T-helper 17 cell (primary cell): ENCODE results near the gene KANSL3. TPM values are rescaled to one million over a fixed set of nuclear protein-coding genes. Genes with fewer than 3 reads are reported as not detected.

Source experiments
- ATAC-seq: fragments of 150-1000 bp; cut with Tn5 transposase; 2 replicates; pipeline ENCODE4 v1.10.0; 2021; ENCODE audit warnings: mild to moderate bottlenecking, moderate library complexity
- DNase-seq, 3 donors: peaks; one replicate each; pipeline versions ENCODE4 v3.0.0 to v3.0.0-alpha.2; 2020 to 2021
- H3K9me3 ChIP-seq: one replicate; pipeline ENCODE4 v1.7.0; 2013; ENCODE audit warnings: low read length, mild to moderate bottlenecking; ENCODE audit not compliant: control insufficient read depth, poor library complexity, severe bottlenecking
- H3K27ac Mint-ChIP-seq: one replicate; pipeline ENCODE4 v1.8.0; 2022; ENCODE audit warnings: mild to moderate bottlenecking, moderate library complexity, mixed read lengths
- H3K27me3 Mint-ChIP-seq: one replicate; pipeline ENCODE4 v1.8.0; 2022; ENCODE audit warnings: mixed read lengths
- H3K36me3 Mint-ChIP-seq: one replicate; pipeline ENCODE4 v1.8.0; 2022; ENCODE audit warnings: low read depth, mixed read lengths
- H3K4me1 Mint-ChIP-seq: one replicate; pipeline ENCODE4 v1.8.0; 2022; ENCODE audit warnings: mild to moderate bottlenecking, mixed read lengths
- H3K4me3 Mint-ChIP-seq: one replicate; pipeline ENCODE4 v1.8.0; 2022; ENCODE audit warnings: mild to moderate bottlenecking, moderate library complexity, mixed read lengths
- total RNA-seq, 4 donors: library from RNA in 2 of 4; stranded (reverse) in 2 of 4; gene quantifications; one replicate each; pipeline ENCODE4 v1.2.3 and lab custom pipeline; 2022 to 2026

Gene KANSL3
- total RNA-seq, 2 donors from 2014 or later = 57.4 to 61.2 TPM

GRCh38 chr2:96616535-96616934 lies 21.6 kb downstream of the KANSL3 start:
- peaks cover 6% of the 10 kb centered on the region for H3K36me3 Mint-ChIP-seq
- no peak for ATAC-seq
- H3K27ac Mint-ChIP-seq = peak overlapping the region; percentile 79
- no peak overlapping the region for H3K4me3 Mint-ChIP-seq
- no peaks in the 10 kb centered on the region for H3K27me3 Mint-ChIP-seq
- no peak for DNase-seq
- no peaks in the 10 kb centered on the region for H3K9me3 ChIP-seq
- peaks cover 16% of the 10 kb centered on the region for H3K4me1 Mint-ChIP-seq

DNA sequence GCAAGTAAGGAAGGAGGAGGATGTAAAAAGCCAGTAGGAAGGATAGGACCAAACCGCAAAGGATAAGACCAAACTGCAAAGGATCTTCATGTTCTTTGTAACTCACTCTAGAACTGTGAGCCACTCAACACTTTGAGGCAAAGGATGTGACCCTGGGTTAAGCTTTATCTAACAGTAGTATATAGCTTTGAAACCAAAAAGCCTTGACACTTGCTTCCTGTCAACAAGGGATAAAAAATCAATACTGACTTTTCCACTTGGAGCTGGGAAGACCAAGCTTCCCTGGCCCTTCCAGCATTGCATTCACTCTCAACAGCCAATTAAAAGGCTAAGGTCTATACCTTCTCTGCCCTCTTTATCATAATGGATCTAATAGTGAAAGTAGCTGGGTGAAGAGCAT lies 22.0 kb downstream of the KANSL3 start:
- Mint-ChIP-seq H3K4me3 (no peak overlapping the region), H3K27me3 (no peaks in the 10 kb centered on the region), H3K36me3 (peaks cover 6% of the 10 kb centered on the region), H3K27ac (peak overlapping the region; percentile 79), H3K4me1 (peaks cover 16% of the 10 kb centered on the region)
- ATAC-seq (no peak), DNase-seq (no peak)
- H3K9me3 ChIP-seq = no peaks in the 10 kb centered on the region

GRCh38 chr2:96608469-96609455 lies 29.4 kb downstream of the KANSL3 start:
- no peaks in the 10 kb centered on the region for H3K27me3 Mint-ChIP-seq
- no peak overlapping the region for H3K4me3 Mint-ChIP-seq
- H3K9me3 ChIP-seq = no peaks in the 10 kb centered on the region
- peaks cover 19% of the 10 kb centered on the region for H3K36me3 Mint-ChIP-seq
- DNase-seq (no peak), ATAC-seq (no peak)
- peak overlapping the region; percentile 75 for H3K27ac Mint-ChIP-seq
- peaks cover 13% of the 10 kb centered on the region for H3K4me1 Mint-ChIP-seq

- Mint-ChIP-seq H3K27ac (no peak overlapping the region), H3K4me1 (peaks cover 19% of the 10 kb centered on the region), H3K36me3 (peaks cover 21% of the 10 kb centered on the region), H3K27me3 (no peaks in the 10 kb centered on the region), H3K4me3 (no peak overlapping the region)
- DNase-seq (no peak), ATAC-seq (no peak)
- no peaks in the 10 kb centered on the region for H3K9me3 ChIP-seq
These were observed 34.0 kb downstream of the KANSL3 start for GRCh38 chr2:96604104-96604503.

GRCh38 chr2:96602330-96602823 lies 35.7 kb downstream of the KANSL3 start:
- no peaks in the 10 kb centered on the region for H3K9me3 ChIP-seq
- Mint-ChIP-seq H3K27me3 (no peaks in the 10 kb centered on the region), H3K36me3 (peaks cover 16% of the 10 kb centered on the region), H3K27ac (peak overlapping the region; percentile 68), H3K4me3 (no peak overlapping the region), H3K4me1 (peaks cover 18% of the 10 kb centered on the region)
- peak; percentile 49 for ATAC-seq
- DNase-seq = no peak

DNA sequence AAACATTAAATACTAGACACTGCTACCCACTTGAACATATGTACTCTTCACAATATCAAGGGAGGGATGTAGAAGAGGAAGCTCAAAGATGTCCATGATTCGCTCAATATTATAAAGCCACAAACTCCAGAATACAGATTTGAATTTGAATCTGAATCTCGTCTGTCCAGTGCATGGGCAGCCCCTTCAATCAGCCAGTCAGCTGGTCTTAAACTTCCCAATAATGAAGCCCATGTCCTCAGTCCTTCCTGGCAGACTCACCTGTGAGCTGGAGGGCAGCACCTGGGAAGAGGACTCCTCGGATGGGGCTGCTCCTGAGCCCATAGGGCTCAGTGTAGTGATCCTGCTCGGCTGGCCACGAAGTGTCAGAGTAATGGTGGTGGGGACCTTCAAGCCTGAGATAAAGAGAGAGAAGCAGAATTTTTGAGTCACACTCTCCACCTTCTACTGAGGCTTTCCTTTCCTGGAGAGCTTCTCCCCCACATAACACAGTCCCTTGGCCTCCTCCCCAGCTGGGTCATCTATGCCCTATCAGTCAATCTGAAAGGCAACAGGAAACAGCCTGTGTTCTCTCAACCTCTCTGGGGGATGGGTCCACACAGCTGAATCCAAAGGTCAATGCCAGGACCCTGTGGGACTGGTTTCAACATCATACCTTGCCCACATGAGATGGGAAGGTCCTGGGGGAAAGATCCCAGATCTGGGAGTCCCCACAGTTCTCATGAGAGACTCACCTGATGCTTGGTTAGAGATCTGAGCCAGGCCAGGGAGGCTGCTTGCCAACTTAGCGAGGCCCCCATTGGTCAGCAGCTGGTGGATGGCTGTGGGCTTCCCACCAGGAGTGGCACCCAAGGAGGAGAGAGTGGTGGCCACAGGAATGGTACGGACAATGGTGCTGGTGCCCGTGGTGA lies 36.5 kb downstream of the KANSL3 start:
- H3K9me3 ChIP-seq = no peaks in the 10 kb centered on the region
- DNase-seq (no peak), ATAC-seq (no peak)
- Mint-ChIP-seq H3K27ac (peak overlapping the region; percentile 68), H3K4me1 (peaks cover 12% of the 10 kb centered on the region), H3K27me3 (no peaks in the 10 kb centered on the region), H3K4me3 (no peak overlapping the region), H3K36me3 (peaks cover 8% of the 10 kb centered on the region)

DNA sequence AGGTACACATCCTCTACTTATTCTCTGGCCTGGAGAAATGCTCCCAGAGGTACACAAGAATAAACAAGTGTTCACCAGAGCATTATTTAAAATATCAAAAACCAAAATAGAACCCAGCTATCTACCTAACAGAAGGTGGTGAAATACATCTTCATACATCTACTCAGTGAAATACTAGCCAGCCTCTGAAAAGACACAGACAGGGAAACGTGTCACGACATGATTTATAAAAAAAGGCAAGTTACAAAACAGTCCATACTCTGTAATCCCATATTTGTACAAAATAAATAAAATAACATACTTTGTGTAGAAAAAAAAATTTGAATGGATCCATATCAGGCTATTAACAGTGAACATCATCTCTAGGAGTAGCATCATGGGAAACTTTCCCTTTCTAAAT lies 38.2 kb downstream of the KANSL3 start:
- ATAC-seq (no peak), DNase-seq (no peak)
- Mint-ChIP-seq H3K27ac (no peak overlapping the region), H3K4me1 (peaks cover 16% of the 10 kb centered on the region), H3K4me3 (no peak overlapping the region), H3K27me3 (no peaks in the 10 kb centered on the region), H3K36me3 (peaks cover 4% of the 10 kb centered on the region)
- H3K9me3 ChIP-seq = no peaks in the 10 kb centered on the region

DNA sequence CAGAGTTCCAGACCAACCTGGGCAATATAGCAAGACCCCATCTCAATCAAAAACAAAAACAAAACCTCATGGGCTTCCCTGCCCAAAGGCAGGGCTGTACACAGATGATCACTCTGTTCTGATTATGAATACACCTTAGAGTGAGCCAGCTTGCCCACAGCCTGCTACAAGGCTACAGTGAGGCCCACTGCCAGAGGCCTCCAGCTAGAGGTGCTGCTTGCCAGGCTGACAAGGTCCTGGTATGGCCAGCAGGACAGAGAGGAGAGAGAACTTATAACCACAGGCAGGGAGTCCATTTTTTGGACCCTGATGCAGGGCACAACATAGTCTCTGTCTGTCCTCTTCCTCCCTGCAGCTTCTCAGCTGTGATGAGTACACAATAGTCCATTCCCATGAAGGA lies 41.5 kb downstream of the KANSL3 start:
- H3K4me3 Mint-ChIP-seq = no peak overlapping the region
- peaks cover 2% of the 10 kb centered on the region for H3K36me3 Mint-ChIP-seq
- no peaks in the 10 kb centered on the region for H3K27me3 Mint-ChIP-seq
- H3K27ac Mint-ChIP-seq = peak overlapping the region; percentile 24
- H3K9me3 ChIP-seq = no peaks in the 10 kb centered on the region
- H3K4me1 Mint-ChIP-seq = peaks cover 36% of the 10 kb centered on the region
- no peak for ATAC-seq
- no peak for DNase-seq

DNA sequence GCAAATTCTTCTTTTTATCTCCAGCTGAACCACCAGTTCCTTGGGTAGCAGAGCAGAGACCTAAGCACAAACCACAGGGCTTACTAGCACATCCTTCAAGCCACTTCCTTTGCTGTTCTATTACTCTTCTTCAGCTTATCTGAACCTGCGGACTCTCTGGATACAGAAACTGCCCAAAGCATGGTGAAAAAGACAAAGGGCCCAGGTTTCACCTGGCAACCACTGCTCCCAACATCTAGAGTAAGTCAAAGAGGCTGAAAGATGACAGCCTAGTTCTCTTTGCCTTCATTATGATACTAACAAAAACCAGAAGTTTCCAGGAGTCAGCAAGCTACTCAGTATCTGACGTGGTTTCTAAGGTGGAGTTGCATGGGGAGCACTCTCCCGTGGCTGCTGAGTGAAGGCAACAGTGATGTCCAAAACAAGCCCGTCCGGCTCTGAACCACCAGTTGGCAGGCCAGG lies 43.4 kb downstream of the KANSL3 start:
- peaks cover 39% of the 10 kb centered on the region for H3K4me1 Mint-ChIP-seq
- H3K4me3 Mint-ChIP-seq = peak overlapping the region; percentile 59
- H3K27ac Mint-ChIP-seq = peak overlapping the region; percentile 93
- H3K9me3 ChIP-seq = no peaks in the 10 kb centered on the region
- H3K27me3 Mint-ChIP-seq = no peaks in the 10 kb centered on the region
- ATAC-seq (peak; percentile 89), DNase-seq (no peak)
- H3K36me3 Mint-ChIP-seq = no peaks in the 10 kb centered on the region

DNA sequence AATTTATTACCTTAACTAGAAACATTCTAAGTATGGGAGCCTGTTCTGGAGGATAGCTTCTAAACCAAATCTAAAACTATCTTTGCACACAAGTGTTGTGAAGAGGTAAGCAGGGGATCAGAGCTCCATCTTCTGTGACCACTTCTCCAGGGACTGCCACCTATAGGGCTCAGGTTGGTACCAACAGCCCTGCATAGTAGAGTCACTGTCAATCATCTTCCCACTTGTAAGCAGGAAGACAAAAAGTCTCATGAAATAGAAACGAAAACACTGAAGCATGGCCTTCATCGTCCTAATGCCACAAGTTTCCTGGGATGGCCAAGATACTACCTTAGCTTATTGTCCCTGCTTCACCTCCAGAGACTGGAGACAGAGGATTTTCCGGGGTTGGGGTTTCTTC lies 43.8 kb downstream of the KANSL3 start:
- ATAC-seq (peak; percentile 48), DNase-seq (no peak)
- no peaks in the 10 kb centered on the region for H3K9me3 ChIP-seq
- H3K4me3 Mint-ChIP-seq = peak overlapping the region; percentile 59
- H3K36me3 Mint-ChIP-seq = peaks cover 2% of the 10 kb centered on the region
- H3K27ac Mint-ChIP-seq = peak overlapping the region; percentile 93
- H3K27me3 Mint-ChIP-seq = no peaks in the 10 kb centered on the region
- H3K4me1 Mint-ChIP-seq = peaks cover 42% of the 10 kb centered on the region

GRCh38 chr2:96591494-96591893 lies 46.6 kb downstream of the KANSL3 start:
- DNase-seq (no peak), ATAC-seq (no peak)
- Mint-ChIP-seq H3K4me1 (peaks cover 48% of the 10 kb centered on the region), H3K27me3 (no peaks in the 10 kb centered on the region), H3K27ac (no peak overlapping the region), H3K36me3 (peaks cover 5% of the 10 kb centered on the region), H3K4me3 (no peak overlapping the region)
- no peaks in the 10 kb centered on the region for H3K9me3 ChIP-seq

DNA sequence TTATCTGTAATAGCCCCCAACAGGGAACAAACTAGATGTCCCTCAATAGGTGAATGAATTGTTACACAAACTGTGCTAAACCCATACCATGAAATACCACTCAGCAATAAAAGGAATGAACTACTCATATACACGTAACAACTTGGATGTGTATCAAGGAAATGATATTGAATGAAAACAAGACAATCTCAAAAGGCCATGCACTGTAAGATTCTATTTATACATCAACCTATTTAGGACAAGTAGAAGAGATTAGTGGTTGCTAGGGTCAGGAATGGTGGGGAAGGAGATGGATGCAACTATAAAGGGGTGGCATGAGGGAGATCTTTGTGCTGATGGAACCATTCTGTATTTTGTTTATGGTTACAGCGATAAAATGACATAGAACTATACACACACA lies 47.1 kb downstream of the KANSL3 start:
- H3K27ac Mint-ChIP-seq = no peak overlapping the region
- DNase-seq = no peak
- H3K4me3 Mint-ChIP-seq = no peak overlapping the region
- no peaks in the 10 kb centered on the region for H3K27me3 Mint-ChIP-seq
- no peak for ATAC-seq
- peaks cover 5% of the 10 kb centered on the region for H3K36me3 Mint-ChIP-seq
- H3K4me1 Mint-ChIP-seq = peaks cover 48% of the 10 kb centered on the region
- no peaks in the 10 kb centered on the region for H3K9me3 ChIP-seq

GRCh38 chr2:96587843-96588242 lies 50.3 kb downstream of the KANSL3 start:
- H3K9me3 ChIP-seq = no peaks in the 10 kb centered on the region
- Mint-ChIP-seq H3K27ac (peak overlapping the region; percentile 32), H3K4me1 (peaks cover 19% of the 10 kb centered on the region), H3K27me3 (no peaks in the 10 kb centered on the region), H3K36me3 (peaks cover 5% of the 10 kb centered on the region), H3K4me3 (no peak overlapping the region)
- ATAC-seq (no peak), DNase-seq (no peak)
